ENCODE measurements around the gene GJA4.
"Not testable (repeated sequence)": the region's sequence is repeated elsewhere in the genome, so short reads cannot be mapped to it uniquely, and the experiment has no call there.

Gene GJA4

GRCh38 chr1:34770891-34771504 is 21.8 kb upstream of the GJA4 start:
- DNase-seq (ENCODE audit: low spot score): no peak

DNA sequence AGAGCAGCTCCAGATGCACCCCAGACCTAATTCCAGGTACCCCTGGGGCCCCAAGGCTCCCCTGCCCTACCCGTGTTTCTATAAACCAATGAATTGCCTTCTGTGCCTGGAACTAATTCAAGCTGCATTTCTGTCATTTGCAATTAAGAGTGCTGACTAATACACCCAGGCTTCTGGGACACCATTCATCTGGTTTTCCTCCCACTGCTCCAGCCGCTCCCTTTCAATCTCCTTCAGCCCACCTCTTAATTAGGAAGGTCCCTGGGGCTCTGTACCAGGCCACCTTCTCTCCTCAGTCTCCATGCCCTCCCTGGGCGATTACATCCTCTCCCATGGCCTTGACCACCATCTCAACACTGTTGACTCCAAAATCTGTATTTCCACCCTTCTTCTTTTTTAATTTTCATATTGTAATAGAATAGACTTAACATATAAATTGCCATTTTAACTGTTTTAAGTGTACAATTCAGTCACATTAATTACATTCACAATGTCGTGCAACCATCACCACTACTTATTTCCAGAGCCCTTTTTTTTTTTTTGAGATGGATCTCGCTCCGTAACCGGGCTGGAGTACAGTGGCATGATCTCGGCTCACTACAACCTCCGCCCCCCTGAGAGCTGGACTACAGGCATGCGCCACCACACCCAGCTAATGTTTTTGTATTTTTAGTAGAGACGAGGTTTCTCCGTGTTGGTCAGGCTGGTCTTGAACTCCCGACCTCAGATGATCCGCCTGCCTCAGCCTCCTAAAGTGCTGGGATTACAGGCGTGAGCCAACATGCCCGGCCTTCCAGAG is 21.0 kb upstream of the GJA4 start:
- DNase-seq (ENCODE audit: low spot score): no peak

DNA sequence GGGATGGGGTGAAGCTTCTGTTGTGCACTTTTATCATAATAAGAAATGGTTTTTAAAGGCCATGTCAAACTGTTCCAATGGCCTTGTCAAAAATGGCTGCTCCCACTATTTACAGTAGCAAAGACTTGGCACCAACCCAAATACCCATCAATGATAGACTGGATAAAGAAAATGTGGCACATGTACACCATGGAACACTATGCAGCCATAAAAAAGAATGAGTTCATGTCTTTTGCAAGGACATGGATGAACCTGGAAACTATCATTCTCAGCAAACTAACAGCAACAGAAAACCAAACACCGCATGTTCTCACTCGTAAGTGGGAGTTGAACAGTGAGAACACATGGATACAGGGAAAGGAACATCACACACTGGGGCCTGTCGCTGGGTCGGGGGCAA is 19.7 kb upstream of the GJA4 start:
- DNase-seq (ENCODE audit: low spot score): not testable (repeated sequence)

DNA sequence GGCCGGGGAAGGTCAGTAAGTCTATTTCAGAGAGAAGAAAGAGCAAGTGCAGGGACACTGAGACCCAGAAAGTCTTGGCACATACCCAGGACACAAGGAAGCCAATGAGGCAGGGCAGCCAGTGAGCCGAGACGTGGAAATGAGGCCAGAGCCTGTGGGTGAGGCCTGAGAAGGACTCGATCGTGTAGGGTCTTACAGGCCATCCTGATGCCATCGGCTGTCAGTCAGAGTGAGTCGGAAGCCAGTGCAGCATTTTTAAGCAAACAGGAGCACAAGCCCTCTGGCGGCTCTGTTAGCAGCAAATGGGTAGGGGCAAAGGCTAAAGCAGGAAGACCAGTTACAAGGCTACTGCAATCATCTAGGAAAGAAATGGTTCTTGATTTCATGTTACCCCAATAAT is 17.8 kb upstream of the GJA4 start:
- no peak for DNase-seq (ENCODE audit: low spot score)

DNA sequence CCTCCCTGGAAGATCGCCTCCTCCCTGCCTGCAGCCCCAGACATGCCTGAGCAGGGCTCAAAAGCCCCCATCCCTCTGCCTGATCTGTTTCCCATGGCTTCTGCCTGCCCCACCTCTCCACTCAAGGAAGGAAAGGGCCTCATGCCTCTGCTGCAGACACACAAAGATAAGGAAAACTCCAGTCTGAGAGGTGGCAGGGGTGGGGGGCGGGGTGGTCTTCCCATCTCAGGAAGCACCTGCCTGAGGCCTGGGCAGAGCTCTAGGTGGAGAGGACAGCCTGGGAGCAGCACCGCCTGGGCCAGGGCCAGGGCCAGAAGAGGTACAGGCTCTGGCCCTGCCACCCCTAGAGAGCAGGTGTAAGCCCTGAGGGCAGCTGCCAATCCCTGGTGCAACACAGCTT is 15.9 kb upstream of the GJA4 start:
- DNase-seq (ENCODE audit: low spot score): no peak

DNA sequence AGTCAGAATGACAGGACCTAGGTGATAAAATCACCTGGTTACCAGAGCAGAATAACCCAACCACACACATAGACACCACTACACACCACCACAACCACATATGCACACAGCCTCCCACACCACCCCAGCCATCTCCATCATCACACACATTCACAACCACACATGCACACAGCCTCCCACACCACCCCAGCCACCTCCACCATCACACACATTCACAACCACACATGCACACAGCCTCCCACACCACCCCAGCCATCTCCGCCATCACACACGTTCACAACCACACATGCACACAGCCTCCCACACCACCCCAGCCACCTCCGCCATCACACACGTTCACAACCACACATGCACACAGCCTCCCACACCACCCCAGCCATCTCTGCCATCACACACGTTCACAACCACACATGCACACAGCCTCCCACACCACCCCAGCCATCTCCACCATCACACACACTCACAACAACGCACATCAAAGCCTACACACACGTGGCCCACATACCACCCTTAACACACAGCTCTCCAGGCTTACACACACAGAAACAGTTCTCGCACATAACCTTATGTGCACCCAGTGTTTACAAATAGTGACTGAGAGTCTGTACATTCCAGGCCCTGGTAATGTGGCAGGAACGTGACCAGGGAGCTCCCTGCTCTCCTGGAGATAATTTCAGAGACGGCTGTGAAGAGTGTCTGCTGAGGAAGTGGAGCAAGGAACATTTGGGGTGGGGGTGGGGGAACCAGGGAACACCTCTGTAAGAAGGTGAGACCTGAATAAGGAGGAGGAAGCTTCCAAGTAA is 15.1 kb upstream of the GJA4 start:
- DNase-seq (ENCODE audit: low spot score): no peak

GRCh38 chr1:34778381-34778780 is 14.4 kb upstream of the GJA4 start:
- DNase-seq (ENCODE audit: low spot score): no peak

GRCh38 chr1:34779005-34779404 is 13.8 kb upstream of the GJA4 start:
- no peak for DNase-seq (ENCODE audit: low spot score)

GRCh38 chr1:34779526-34779925 is 13.3 kb upstream of the GJA4 start:
- no peak for DNase-seq (ENCODE audit: low spot score)

DNA sequence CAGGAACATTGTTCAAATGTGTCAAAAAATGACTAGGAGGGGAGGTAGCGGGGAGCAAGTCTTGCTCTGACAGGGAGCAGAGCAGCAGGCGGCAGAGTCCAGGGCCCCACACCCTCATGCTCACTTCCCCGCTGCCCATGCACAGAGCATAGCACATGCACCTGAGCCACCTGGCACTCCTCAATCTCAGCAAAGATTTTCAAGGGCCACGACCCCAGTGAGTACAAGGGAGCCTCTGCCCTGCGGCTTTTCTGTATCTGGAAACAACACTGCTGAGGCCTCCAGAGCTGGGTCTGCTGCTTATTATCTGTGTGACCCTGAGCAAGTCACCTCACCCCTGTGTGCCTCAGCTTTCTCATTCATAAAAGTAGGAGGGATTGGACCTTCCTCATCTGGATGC is 12.8 kb upstream of the GJA4 start:
- no peak for DNase-seq (ENCODE audit: low spot score)

GRCh38 chr1:34780528-34780927 is 12.3 kb upstream of the GJA4 start:
- DNase-seq (ENCODE audit: low spot score): no peak

DNA sequence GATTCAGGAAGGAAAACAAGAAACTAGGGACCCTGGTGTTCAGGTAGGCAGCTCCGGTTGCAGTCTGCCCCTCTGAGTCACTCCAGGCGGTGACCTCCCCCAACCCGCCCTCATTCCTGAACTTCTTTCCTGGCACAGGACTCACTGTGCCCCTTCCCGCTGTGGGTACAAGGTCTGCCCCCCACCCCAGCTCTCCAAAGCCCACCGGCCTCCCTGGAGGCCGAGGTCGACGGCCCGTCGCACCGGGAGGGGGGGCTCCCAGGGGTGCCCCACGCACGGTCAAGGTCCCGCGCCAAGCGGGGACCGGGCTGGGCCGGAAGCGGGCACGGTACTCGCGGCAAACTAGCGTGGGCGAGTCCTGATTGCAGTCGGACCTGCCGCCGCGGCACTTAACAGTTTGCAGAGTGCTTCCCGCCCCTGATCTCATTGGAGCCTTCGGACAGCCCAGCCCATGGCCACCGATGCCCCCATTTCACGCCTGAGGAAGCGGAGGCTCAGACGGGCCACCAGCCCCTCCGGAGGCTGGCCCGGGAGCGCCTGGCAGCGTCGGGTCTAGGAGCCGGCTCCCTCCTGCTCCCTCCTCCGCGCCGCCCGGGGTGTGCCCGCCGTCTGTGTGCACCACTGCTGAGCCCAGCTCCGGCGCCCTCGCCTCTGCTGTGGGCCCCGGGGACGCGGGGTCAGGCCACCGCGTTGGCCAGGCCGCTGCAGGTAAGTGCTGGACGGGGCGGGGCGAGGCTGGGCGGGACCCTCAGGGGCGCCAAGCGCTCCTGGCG is 11.5 kb upstream of the GJA4 start, which contains the start of gene GJB3:
TSS of gene GJB3 (plus strand) at position 144 of the 773 bp plus-strand sequence. CDS start 3,549 bp downstream, outside the sequence.
- peak; percentile 58 for DNase-seq (ENCODE audit: low spot score)

- DNase-seq (ENCODE audit: low spot score): no peak
Measured at GRCh38 chr1:34781844-34782391, 10.9 kb upstream of the GJA4 start.

DNA sequence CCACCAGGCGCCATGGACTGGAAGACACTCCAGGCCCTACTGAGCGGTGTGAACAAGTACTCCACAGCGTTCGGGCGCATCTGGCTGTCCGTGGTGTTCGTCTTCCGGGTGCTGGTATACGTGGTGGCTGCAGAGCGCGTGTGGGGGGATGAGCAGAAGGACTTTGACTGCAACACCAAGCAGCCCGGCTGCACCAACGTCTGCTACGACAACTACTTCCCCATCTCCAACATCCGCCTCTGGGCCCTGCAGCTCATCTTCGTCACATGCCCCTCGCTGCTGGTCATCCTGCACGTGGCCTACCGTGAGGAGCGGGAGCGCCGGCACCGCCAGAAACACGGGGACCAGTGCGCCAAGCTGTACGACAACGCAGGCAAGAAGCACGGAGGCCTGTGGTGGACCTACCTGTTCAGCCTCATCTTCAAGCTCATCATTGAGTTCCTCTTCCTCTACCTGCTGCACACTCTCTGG is 8.0 kb upstream of the GJA4 start:
- DNase-seq (ENCODE audit: low spot score): no peak

- DNase-seq (ENCODE audit: low spot score): no peak
Measured at GRCh38 chr1:34785231-34785874, 7.4 kb upstream of the GJA4 start.

DNA sequence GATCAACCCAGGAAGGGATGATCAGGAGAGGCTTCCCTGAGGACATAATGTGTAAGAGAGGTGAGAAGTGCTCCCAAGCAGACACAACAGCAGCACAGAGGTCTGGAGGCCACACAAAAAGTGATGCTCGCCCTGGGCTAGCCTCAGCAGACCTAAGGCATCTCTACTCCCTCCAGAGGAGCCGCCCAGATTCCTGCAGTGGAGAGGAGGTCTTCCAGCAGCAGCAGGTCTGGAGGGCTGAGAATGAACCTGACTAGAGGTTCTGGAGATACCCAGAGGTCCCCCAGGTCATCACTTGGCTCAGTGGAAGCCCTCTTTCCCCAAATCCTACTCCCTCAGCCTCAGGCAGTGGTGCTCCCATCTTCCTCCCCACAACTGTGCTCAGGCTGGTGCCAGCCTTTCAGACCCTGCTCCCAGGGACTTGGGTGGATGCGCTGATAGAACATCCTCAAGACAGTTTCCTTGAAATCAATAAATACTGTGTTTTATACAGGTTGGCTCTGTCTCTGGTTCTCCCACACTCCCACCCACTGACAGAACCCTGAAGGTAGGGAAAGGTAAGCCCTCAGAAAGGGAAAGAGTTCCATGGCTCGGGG is 6.8 kb upstream of the GJA4 start:
- no peak for DNase-seq (ENCODE audit: low spot score)

DNA sequence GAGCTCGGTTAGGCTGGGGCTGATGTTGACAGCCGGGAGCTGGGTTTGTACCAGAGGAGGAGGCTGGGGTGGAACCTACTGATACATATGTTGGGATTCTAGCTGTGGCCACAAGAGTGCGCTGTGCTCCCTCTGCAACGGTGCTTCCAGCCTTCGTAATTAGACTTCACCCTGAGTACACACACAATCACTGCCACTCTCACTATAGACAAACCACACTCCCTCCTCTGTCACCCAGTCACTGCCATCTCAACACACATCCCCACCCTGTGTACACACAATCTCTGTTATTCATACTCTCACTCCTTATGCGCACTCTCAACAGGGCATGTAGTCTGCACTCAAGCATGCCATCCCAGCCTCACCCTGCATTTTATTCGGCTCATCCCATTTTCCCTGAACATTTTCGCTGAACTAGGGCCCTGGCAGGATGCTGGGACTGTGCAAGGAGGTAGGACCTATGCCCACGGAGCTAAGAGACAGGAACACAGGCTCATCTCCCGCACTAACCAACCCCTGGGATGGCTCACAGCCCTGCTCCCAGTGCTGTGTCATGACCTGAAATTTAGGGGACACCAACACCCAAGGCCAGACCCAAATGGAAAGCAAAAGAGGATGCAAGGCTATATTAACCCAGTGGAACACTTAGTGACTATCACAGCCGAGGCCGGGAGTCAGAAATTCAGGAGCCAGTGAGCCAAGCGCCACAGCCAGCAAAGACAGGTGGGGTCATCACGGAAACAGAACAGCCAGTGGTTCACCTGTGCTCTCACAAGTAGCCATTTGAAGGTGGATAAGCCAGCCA is 6.1 kb upstream of the GJA4 start:
- peak; percentile 91 for DNase-seq (ENCODE audit: low spot score)

DNA sequence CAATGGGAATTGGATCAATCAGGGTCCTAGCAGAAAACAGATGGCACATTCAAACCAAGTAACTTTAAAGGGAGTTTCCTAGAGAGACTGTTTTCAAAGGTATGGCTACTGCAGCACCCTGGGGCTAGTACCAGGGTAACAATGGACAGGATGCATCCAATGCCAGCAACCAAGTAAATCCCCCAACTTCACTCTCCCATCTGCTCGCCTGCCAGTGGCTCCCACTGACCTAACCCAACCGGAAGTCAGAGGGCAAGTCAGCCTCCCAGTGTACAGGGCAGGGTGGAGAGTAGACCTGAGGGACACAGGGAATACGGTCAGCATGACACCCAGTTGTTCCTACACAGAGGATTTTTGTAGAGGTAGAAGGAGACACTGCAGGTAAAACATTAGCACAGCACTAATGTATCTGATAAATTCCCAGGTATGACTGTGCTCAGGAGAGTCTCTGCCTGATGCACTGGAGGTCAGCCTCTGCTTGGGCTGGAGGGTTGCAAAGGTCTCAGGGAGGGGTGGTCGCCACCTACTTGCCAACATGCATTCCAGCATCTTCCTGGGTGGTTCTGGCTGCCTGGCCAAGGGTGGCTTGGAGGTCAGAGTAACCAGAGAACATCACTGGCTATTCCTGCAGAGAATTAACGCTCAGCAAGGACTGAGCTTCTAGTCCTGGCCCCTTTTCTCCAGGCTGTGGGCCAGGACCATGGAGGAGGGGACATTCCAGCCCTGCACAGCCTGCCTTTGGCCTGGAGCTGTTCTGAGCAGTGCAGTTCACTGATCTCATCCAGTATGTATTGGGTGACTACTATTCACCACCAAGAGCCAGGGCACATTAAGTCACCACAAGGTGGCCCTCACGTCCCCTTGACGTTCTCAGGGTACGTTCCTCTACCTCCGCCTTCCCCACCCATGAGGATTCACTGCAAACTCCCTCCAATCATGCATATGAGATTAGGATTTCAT is 5.1 kb upstream of the GJA4 start:
- no peak for DNase-seq (ENCODE audit: low spot score)

DNA sequence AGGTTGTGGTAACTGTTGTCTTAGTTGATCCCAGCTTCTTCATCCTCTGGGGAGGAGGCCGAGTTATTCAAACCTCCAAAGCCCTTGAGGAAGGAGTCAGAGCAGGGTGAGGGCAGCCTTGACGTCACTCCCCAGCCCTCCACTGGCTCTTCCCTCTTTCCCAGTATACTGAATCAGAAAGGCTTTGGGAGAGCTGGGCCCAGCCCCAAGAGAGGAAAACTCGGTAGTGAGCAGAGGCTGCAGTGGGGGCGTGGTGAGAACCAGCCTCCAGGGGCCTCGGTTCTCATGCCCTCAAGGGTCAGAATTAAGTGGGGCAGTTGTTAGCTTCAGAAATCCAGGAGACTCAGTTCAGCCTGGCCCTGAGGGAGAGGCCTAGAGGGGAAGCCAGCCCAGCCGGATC is 1.8 kb upstream of the GJA4 start:
- no peak for DNase-seq (ENCODE audit: low spot score)

Data from GM03348 (cell line).